GM23338 (cell line): ENCODE data around the gene OR1I1. TPM values are rescaled to one million over a fixed set of nuclear protein-coding genes. Genes with fewer than 3 reads are reported as not detected.

Source experiments
- ATAC-seq: fragments of 200-7000 bp; cut with Tn5 transposase; 3 replicates; pipeline ENCODE4 v1.9.1; 2020
- DNase-seq: peaks from one replicate; pipeline ENCODE4 v3.0.0-alpha.2; 2015; ENCODE audit warnings: low spot score
- H2AFZ ChIP-seq: fragments of 200-600 bp; sonication (generic); 2 replicates; pipeline ENCODE4 v1.8.0; 2016; ENCODE audit warnings: antibody characterized with exemption, mild to moderate bottlenecking, moderate library complexity
- H3F3A ChIP-seq: fragments of 200-600 bp; sonication (generic); replicated peaks from 2 replicates; pipeline ENCODE4 v1.8.0; 2017; ENCODE audit warnings: antibody characterized with exemption, mixed run types, low read depth
- H3K27ac ChIP-seq: fragments of 200-600 bp; sonication (generic); 2 replicates; pipeline ENCODE4 v1.6.1; 2016; ENCODE audit warnings: low read depth
- H3K27me3 ChIP-seq: fragments of 200-600 bp; sonication (generic); 2 replicates; pipeline ENCODE4 v1.8.0; 2016; ENCODE audit warnings: mild to moderate bottlenecking, mixed run types, moderate library complexity; ENCODE audit not compliant: insufficient read depth
- H3K36me3 ChIP-seq: fragments of 200-600 bp; sonication (generic); 2 replicates; pipeline ENCODE4 v1.8.0; 2016; ENCODE audit warnings: mild to moderate bottlenecking; ENCODE audit not compliant: insufficient read depth
- H3K4me1 ChIP-seq: fragments of 200-600 bp; sonication (generic); 2 replicates; pipeline ENCODE4 v1.8.0; 2016; ENCODE audit warnings: mild to moderate bottlenecking, moderate library complexity; ENCODE audit not compliant: insufficient read depth
- H3K4me2 ChIP-seq: fragments of 200-600 bp; sonication (generic); 2 replicates; pipeline ENCODE4 v1.7.1; 2017; ENCODE audit warnings: mixed run types
- H3K4me3 ChIP-seq: fragments of 200-600 bp; sonication (generic); 2 replicates; pipeline ENCODE4 v1.6.1; 2016; ENCODE audit warnings: mixed run types
- H3K79me2 ChIP-seq: fragments of 200-600 bp; sonication (generic); replicated peaks from 2 replicates; pipeline ENCODE4 v1.8.0; 2017; ENCODE audit warnings: mild to moderate bottlenecking; ENCODE audit not compliant: insufficient read depth
- H3K9me2 ChIP-seq: fragments of 200-600 bp; sonication (generic); 2 replicates; pipeline ENCODE4 v1.8.0; 2017; ENCODE audit not compliant: insufficient read depth
- H4K20me1 ChIP-seq: fragments of 200-600 bp; sonication (generic); replicated peaks from 2 replicates; pipeline ENCODE4 v1.8.0; 2017; ENCODE audit warnings: mild to moderate bottlenecking; ENCODE audit not compliant: insufficient read depth
- H3K27ac Mint-ChIP-seq: 2 replicates; pipeline ENCODE4 v1.8.0; 2020; ENCODE audit warnings: inconsistent platforms, mild to moderate bottlenecking, moderate library complexity, mixed read lengths
- H3K27me3 Mint-ChIP-seq: 3 replicates; pipeline ENCODE4 v1.8.0; 2022; ENCODE audit warnings: low read depth, mild to moderate bottlenecking, moderate library complexity, mixed read lengths, inconsistent platforms; ENCODE audit not compliant: insufficient read depth, poor library complexity
- H3K36me3 Mint-ChIP-seq: 3 replicates; pipeline ENCODE4 v1.8.0; 2021; ENCODE audit warnings: low read depth, mild to moderate bottlenecking, inconsistent platforms, moderate library complexity, mixed read lengths
- H3K4me1 Mint-ChIP-seq: 3 replicates; pipeline ENCODE4 v1.8.0; 2020; ENCODE audit warnings: mild to moderate bottlenecking, inconsistent platforms, mixed read lengths
- H3K4me3 Mint-ChIP-seq: 3 replicates; pipeline ENCODE4 v1.8.0; 2021; ENCODE audit warnings: moderate library complexity, mild to moderate bottlenecking, inconsistent platforms, mixed read lengths
- H3K9me3 Mint-ChIP-seq: 3 replicates; pipeline ENCODE4 v1.8.0; 2020; ENCODE audit warnings: moderate library complexity, mild to moderate bottlenecking, inconsistent platforms, mixed read lengths
- CREB1 ChIP-seq: fragments of 250-450 bp; sonication (Bioruptor Pico); IDR thresholded peaks from 2 replicates; pipeline ENCODE4 v1.5.0; 2020; ENCODE audit warnings: low read depth, mild to moderate bottlenecking, moderate library complexity
- EZH2phosphoT487 ChIP-seq: fragments of 200-600 bp; sonication (generic); IDR thresholded peaks from one replicate; pipeline ENCODE4 v1.8.1; 2018; ENCODE audit warnings: antibody characterized with exemption; ENCODE audit not compliant: unreplicated experiment
- JUNB ChIP-seq: IDR thresholded peaks from one replicate; pipeline ENCODE4 v1.6.1; 2016; ENCODE audit warnings: antibody characterized with exemption; ENCODE audit not compliant: unreplicated experiment
- NANOG ChIP-seq: IDR thresholded peaks from 2 replicates; pipeline ENCODE4 v1.6.1; 2016; ENCODE audit warnings: antibody characterized with exemption, borderline replicate concordance
- POLR2AphosphoS5 ChIP-seq: IDR thresholded peaks from 2 replicates; pipeline ENCODE4 v1.6.1; 2016; ENCODE audit warnings: antibody characterized with exemption, low read depth
- STAT1 ChIP-seq: IDR thresholded peaks from one replicate; pipeline ENCODE4 v1.6.1; 2016; ENCODE audit warnings: antibody characterized with exemption; ENCODE audit not compliant: unreplicated experiment
- ZNF331 ChIP-seq: fragments of 250-450 bp; sonication (Bioruptor Pico); IDR thresholded peaks from 2 replicates; pipeline ENCODE4 v1.5.0; 2020; ENCODE audit warnings: low read depth, mild to moderate bottlenecking, moderate library complexity
- polyA plus RNA-seq: library from polyadenylated mRNA; unstranded; fragments of >200 nt; fragmentation: Nextera tagmentation; extraction: Ambion mirVana; gene quantifications from 2 replicates; pipeline ENCODE4 v1.2.1, GENCODE V29; 2016
- total RNA-seq: library from RNA; depleted of rRNA; stranded (reverse); fragments of >200 nt; shearing (Covaris generic); gene quantifications from 2 replicates; pipeline ENCODE4 v1.2.3, GENCODE V29; 2014
- TF ChIP-seq, protein P1 (sequence below): fragments of 250-450 bp; sonication (Bioruptor Pico); IDR thresholded peaks from 2 replicates; pipeline ENCODE4 v1.5.0; 2020; ENCODE audit warnings: mild to moderate bottlenecking, moderate library complexity
- TF ChIP-seq, protein P2 (sequence below): IDR thresholded peaks from 2 replicates; pipeline ENCODE4 v1.6.1; 2016; ENCODE audit warnings: antibody characterized with exemption

The OR1I1 gene
- total and polyA plus RNA-seq, 2 experiments from 2014 or later: not detected

DNA sequence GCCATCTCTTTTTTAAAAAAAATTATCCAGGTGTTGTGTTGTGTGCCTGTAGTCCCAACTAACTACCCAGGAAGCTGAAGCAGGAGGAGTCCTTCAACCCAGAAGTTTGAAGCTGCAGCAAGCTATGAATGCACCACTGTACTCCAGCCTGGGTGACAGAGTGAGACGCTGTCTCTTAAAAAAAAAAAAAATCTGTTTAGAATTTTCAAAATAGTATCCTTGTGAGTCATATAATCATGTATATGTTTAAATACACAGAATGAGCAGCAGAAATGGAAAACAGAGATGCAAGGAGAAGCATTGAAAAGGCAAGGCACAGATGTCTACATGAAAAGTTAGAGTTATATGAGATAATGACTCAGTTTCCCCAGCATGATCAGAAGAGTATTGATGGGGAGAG, 56.4 kb downstream of the OR1I1 start (continued):
- TF ChIP-seq, protein P1, sequence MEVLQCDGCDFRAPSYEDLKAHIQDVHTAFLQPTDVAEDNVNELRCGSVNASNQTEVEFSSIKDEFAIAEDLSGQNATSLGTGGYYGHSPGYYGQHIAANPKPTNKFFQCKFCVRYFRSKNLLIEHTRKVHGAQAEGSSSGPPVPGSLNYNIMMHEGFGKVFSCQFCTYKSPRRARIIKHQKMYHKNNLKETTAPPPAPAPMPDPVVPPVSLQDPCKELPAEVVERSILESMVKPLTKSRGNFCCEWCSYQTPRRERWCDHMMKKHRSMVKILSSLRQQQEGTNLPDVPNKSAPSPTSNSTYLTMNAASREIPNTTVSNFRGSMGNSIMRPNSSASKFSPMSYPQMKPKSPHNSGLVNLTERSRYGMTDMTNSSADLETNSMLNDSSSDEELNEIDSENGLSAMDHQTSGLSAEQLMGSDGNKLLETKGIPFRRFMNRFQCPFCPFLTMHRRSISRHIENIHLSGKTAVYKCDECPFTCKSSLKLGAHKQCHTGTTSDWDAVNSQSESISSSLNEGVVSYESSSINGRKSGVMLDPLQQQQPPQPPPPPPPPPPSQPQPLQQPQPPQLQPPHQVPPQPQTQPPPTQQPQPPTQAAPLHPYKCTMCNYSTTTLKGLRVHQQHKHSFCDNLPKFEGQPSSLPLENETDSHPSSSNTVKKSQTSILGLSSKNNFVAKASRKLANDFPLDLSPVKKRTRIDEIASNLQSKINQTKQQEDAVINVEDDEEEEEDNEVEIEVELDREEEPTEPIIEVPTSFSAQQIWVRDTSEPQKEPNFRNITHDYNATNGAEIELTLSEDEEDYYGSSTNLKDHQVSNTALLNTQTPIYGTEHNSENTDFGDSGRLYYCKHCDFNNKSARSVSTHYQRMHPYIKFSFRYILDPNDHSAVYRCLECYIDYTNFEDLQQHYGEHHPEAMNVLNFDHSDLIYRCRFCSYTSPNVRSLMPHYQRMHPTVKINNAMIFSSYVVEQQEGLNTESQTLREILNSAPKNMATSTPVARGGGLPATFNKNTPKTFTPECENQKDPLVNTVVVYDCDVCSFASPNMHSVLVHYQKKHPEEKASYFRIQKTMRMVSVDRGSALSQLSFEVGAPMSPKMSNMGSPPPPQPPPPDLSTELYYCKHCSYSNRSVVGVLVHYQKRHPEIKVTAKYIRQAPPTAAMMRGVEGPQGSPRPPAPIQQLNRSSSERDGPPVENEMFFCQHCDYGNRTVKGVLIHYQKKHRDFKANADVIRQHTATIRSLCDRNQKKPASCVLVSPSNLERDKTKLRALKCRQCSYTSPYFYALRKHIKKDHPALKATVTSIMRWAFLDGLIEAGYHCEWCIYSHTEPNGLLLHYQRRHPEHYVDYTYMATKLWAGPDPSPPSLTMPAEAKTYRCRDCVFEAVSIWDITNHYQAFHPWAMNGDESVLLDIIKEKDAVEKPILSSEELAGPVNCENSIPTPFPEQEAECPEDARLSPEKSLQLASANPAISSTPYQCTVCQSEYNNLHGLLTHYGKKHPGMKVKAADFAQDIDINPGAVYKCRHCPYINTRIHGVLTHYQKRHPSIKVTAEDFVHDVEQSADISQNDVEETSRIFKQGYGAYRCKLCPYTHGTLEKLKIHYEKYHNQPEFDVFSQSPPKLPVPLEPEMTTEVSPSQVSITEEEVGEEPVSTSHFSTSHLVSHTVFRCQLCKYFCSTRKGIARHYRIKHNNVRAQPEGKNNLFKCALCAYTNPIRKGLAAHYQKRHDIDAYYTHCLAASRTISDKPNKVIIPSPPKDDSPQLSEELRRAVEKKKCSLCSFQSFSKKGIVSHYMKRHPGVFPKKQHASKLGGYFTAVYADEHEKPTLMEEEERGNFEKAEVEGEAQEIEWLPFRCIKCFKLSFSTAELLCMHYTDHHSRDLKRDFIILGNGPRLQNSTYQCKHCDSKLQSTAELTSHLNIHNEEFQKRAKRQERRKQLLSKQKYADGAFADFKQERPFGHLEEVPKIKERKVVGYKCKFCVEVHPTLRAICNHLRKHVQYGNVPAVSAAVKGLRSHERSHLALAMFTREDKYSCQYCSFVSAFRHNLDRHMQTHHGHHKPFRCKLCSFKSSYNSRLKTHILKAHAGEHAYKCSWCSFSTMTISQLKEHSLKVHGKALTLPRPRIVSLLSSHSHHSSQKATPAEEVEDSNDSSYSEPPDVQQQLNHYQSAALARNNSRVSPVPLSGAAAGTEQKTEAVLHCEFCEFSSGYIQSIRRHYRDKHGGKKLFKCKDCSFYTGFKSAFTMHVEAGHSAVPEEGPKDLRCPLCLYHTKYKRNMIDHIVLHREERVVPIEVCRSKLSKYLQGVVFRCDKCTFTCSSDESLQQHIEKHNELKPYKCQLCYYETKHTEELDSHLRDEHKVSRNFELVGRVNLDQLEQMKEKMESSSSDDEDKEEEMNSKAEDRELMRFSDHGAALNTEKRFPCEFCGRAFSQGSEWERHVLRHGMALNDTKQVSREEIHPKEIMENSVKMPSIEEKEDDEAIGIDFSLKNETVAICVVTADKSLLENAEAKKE (CRISPR knock-in tag): no peak
- TF ChIP-seq ZNF331 (CRISPR knock-in tag): no peak
- no peak for TF ChIP-seq POLR2AphosphoS5
- TF ChIP-seq EZH2phosphoT487: no peak

DNA sequence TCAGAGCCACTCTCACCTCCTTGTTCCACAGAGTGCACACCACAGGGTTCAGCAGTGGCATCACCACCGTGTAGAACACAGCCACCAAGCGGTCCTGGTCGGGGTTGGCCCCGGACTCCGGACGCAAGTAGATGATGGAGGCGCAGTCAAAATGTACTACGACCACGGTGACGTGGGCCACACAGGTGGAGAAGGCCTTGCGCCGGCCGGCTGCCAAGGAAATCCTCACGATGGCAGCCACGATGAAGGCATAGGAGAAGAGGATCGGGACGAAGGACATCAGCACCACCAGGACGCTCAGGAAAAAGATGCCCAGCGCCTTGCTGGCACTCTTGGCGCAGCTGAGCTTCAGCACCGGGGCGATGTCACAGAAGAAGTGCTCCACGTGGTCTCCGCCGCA, 59.1 kb downstream of the OR1I1 start:
- Histone ChIP-seq H3F3A (no peaks in the 10 kb centered on the region), H3K79me2 (no peaks in the 10 kb centered on the region), H3K27ac (no peak overlapping the region), H2AFZ (no peak overlapping the region), H3K4me1 (no peaks in the 10 kb centered on the region), H4K20me1 (no peaks in the 10 kb centered on the region), H3K9me2 (0 out of 2 replicates have a peak, but pooled peaks cover 6% of the 10 kb centered on the region), H3K36me3 (no peaks in the 10 kb centered on the region), H3K4me3 (no peak overlapping the region), H3K27me3 (no peaks in the 10 kb centered on the region), H3K4me2 (no peak overlapping the region)
- DNase-seq (no peak), ATAC-seq (no peak)
- Mint-ChIP-seq H3K27me3 (peaks cover 4% of the 10 kb centered on the region), H3K27ac (no peak overlapping the region), H3K36me3 (no peaks in the 10 kb centered on the region; the same call in 2 of the 3 replicates), H3K4me3 (no peak overlapping the region), H3K4me1 (no peaks in the 10 kb centered on the region), H3K9me3 (peaks cover 29% of the 10 kb centered on the region)
- TF ChIP-seq ZNF331 (CRISPR knock-in tag): no peak
- no peak for TF ChIP-seq NANOG
- no peak for TF ChIP-seq EZH2phosphoT487
- TF ChIP-seq, protein P2, sequence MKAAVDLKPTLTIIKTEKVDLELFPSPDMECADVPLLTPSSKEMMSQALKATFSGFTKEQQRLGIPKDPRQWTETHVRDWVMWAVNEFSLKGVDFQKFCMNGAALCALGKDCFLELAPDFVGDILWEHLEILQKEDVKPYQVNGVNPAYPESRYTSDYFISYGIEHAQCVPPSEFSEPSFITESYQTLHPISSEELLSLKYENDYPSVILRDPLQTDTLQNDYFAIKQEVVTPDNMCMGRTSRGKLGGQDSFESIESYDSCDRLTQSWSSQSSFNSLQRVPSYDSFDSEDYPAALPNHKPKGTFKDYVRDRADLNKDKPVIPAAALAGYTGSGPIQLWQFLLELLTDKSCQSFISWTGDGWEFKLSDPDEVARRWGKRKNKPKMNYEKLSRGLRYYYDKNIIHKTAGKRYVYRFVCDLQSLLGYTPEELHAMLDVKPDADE: no peak
- no peak for TF ChIP-seq POLR2AphosphoS5
- no peak for TF ChIP-seq CREB1 (CRISPR knock-in tag)
- no peak for TF ChIP-seq JUNB
- TF ChIP-seq STAT1: no peak
- TF ChIP-seq, protein P1 (CRISPR knock-in tag): no peak
